GM21786 (cell line): Measurements from ENCODE around the gene TRABD2B.

Experiments
- ATAC-seq: cut with Tn5 transposase; IDR thresholded peaks from one replicate; pipeline ENCODE4 v1.9.1; 2021; ENCODE audit not compliant: unreplicated experiment

TRABD2B gene

GRCh38 chr1:47711848-47712492 lies 285.2 kb downstream of the TRABD2B start:
- ATAC-seq, result no peak

GRCh38 chr1:47711184-47711847 lies 285.9 kb downstream of the TRABD2B start:
- no peak for ATAC-seq
